Activated T-cell treated with anti-CD3 and anti-CD28 coated beads, Interleukin-2, amount 50 U/mL, for 24 hours (primary cell): Measurements from ENCODE around the gene NFKBIA.
"Not testable (repeated sequence)": the region's sequence is repeated elsewhere in the genome, so short reads cannot be mapped to it uniquely, and the experiment has no call there.

Source experiments
- DNase-seq: peaks from one replicate; pipeline ENCODE4 v3.0.0-alpha.2; 2020
- H3K27ac Mint-ChIP-seq: 2 replicates; pipeline ENCODE4 v1.8.0; 2020; ENCODE audit warnings: mild to moderate bottlenecking, mixed read lengths
- H3K27me3 Mint-ChIP-seq: 2 replicates; pipeline ENCODE4 v1.8.0; 2020; ENCODE audit warnings: mixed read lengths
- H3K36me3 Mint-ChIP-seq: 2 replicates; pipeline ENCODE4 v1.8.0; 2020; ENCODE audit warnings: low read depth, mixed read lengths
- H3K4me1 Mint-ChIP-seq: 2 replicates; pipeline ENCODE4 v1.8.0; 2020; ENCODE audit warnings: low read depth, mixed read lengths
- H3K4me3 Mint-ChIP-seq: 2 replicates; pipeline ENCODE4 v1.8.0; 2020; ENCODE audit warnings: mild to moderate bottlenecking, moderate library complexity, mixed read lengths
- H3K9me3 Mint-ChIP-seq: 2 replicates; pipeline ENCODE4 v1.8.0; 2020; ENCODE audit warnings: mixed read lengths

NFKBIA gene

GRCh38 chr14:35404449-35405303 lies at the start of gene NFKBIA:
NFKBIA (minus strand) TSS chr14:35404749; CDS start chr14:35404644, 105 bp downstream.
- Mint-ChIP-seq H3K9me3 (no peaks in the 10 kb centered on the region), H3K4me3 (peak within 1 kb of the TSS; percentile 99), H3K27ac (peak within 1 kb of the TSS; percentile 100), H3K27me3 (no peaks in the 10 kb centered on the region), H3K36me3 (peaks cover 45% of the 10 kb centered on the region), H3K4me1 (peaks cover 56% of the 10 kb centered on the region)
- peak; percentile 98 for DNase-seq

- peaks cover 4% of the 10 kb centered on the region for H3K9me3 Mint-ChIP-seq
- H3K4me1 Mint-ChIP-seq: no peaks in the 10 kb centered on the region
- no peak overlapping the region for H3K4me3 Mint-ChIP-seq
- no peak for DNase-seq
- no peak overlapping the region for H3K27ac Mint-ChIP-seq
- no peaks in the 10 kb centered on the region for H3K27me3 Mint-ChIP-seq
- H3K36me3 Mint-ChIP-seq: no peaks in the 10 kb centered on the region
Measured at GRCh38 chr14:35446450-35446849, 41.9 kb upstream of the NFKBIA start.

- H3K4me3 Mint-ChIP-seq: no peak overlapping the region
- no peaks in the 10 kb centered on the region for H3K36me3 Mint-ChIP-seq
- no peaks in the 10 kb centered on the region for H3K4me1 Mint-ChIP-seq
- no peak overlapping the region for H3K27ac Mint-ChIP-seq
- no peak for DNase-seq
- H3K9me3 Mint-ChIP-seq: peaks cover 4% of the 10 kb centered on the region
- H3K27me3 Mint-ChIP-seq: no peaks in the 10 kb centered on the region
Measured at GRCh38 chr14:35444104-35444503, 39.6 kb upstream of the NFKBIA start.

- H3K27me3 Mint-ChIP-seq: no peaks in the 10 kb centered on the region
- H3K4me3 Mint-ChIP-seq: no peak overlapping the region
- peaks cover 4% of the 10 kb centered on the region for H3K9me3 Mint-ChIP-seq
- H3K4me1 Mint-ChIP-seq: no peaks in the 10 kb centered on the region
- H3K27ac Mint-ChIP-seq: no peak overlapping the region
- no peaks in the 10 kb centered on the region for H3K36me3 Mint-ChIP-seq
- DNase-seq: no peak
Measured at GRCh38 chr14:35441160-35441559, 36.6 kb upstream of the NFKBIA start.

- H3K27me3 Mint-ChIP-seq: no peaks in the 10 kb centered on the region
- H3K4me3 Mint-ChIP-seq: no peak overlapping the region
- no peak for DNase-seq
- peaks cover 9% of the 10 kb centered on the region for H3K4me1 Mint-ChIP-seq
- H3K9me3 Mint-ChIP-seq: peaks cover 4% of the 10 kb centered on the region
- no peak overlapping the region for H3K27ac Mint-ChIP-seq
- no peaks in the 10 kb centered on the region for H3K36me3 Mint-ChIP-seq
Measured at GRCh38 chr14:35438910-35439713, 34.6 kb upstream of the NFKBIA start.

GRCh38 chr14:35438492-35438891 lies 33.9 kb upstream of the NFKBIA start:
- DNase-seq, H3K36me3 Mint-ChIP-seq, H3K27me3 Mint-ChIP-seq, H3K27ac Mint-ChIP-seq, H3K9me3 Mint-ChIP-seq, H3K4me3 Mint-ChIP-seq, H3K4me1 Mint-ChIP-seq: not testable (repeated sequence)

GRCh38 chr14:35435177-35435576 lies 30.6 kb upstream of the NFKBIA start:
- DNase-seq: no peak
- H3K4me1 Mint-ChIP-seq: peaks cover 10% of the 10 kb centered on the region
- H3K27me3 Mint-ChIP-seq: no peaks in the 10 kb centered on the region
- no peak overlapping the region for H3K4me3 Mint-ChIP-seq
- H3K9me3 Mint-ChIP-seq: no peaks in the 10 kb centered on the region
- H3K36me3 Mint-ChIP-seq: no peaks in the 10 kb centered on the region
- peak overlapping the region; percentile 52 for H3K27ac Mint-ChIP-seq

- H3K9me3 Mint-ChIP-seq: no peaks in the 10 kb centered on the region
- H3K27ac Mint-ChIP-seq: no peak overlapping the region
- H3K4me1 Mint-ChIP-seq: peaks cover 14% of the 10 kb centered on the region
- H3K36me3 Mint-ChIP-seq: no peaks in the 10 kb centered on the region
- H3K27me3 Mint-ChIP-seq: no peaks in the 10 kb centered on the region
- no peak overlapping the region for H3K4me3 Mint-ChIP-seq
- no peak for DNase-seq
Measured at GRCh38 chr14:35433826-35434225, 29.3 kb upstream of the NFKBIA start.

GRCh38 chr14:35430459-35431199 lies 26.1 kb upstream of the NFKBIA start:
- no peaks in the 10 kb centered on the region for H3K36me3 Mint-ChIP-seq
- no peak overlapping the region for H3K4me3 Mint-ChIP-seq
- no peak for DNase-seq
- peaks cover 25% of the 10 kb centered on the region for H3K4me1 Mint-ChIP-seq
- no peaks in the 10 kb centered on the region for H3K27me3 Mint-ChIP-seq
- no peak overlapping the region for H3K27ac Mint-ChIP-seq
- H3K9me3 Mint-ChIP-seq: no peaks in the 10 kb centered on the region

- Mint-ChIP-seq H3K27ac (no peak overlapping the region), H3K4me3 (no peak overlapping the region), H3K9me3 (no peaks in the 10 kb centered on the region), H3K27me3 (no peaks in the 10 kb centered on the region), H3K36me3 (no peaks in the 10 kb centered on the region), H3K4me1 (peaks cover 19% of the 10 kb centered on the region)
- no peak for DNase-seq
Measured at GRCh38 chr14:35429951-35430350, 25.4 kb upstream of the NFKBIA start.

- H3K27me3 Mint-ChIP-seq: no peaks in the 10 kb centered on the region
- peaks cover 29% of the 10 kb centered on the region for H3K4me1 Mint-ChIP-seq
- H3K4me3 Mint-ChIP-seq: no peak overlapping the region
- H3K27ac Mint-ChIP-seq: no peak overlapping the region
- H3K36me3 Mint-ChIP-seq: no peaks in the 10 kb centered on the region
- DNase-seq: no peak
- H3K9me3 Mint-ChIP-seq: no peaks in the 10 kb centered on the region
Measured at GRCh38 chr14:35425850-35426249, 21.3 kb upstream of the NFKBIA start.

GRCh38 chr14:35423621-35424020 lies 19.1 kb upstream of the NFKBIA start:
- H3K36me3 Mint-ChIP-seq: no peaks in the 10 kb centered on the region
- H3K27me3 Mint-ChIP-seq: no peaks in the 10 kb centered on the region
- no peak overlapping the region for H3K27ac Mint-ChIP-seq
- H3K9me3 Mint-ChIP-seq: no peaks in the 10 kb centered on the region
- H3K4me3 Mint-ChIP-seq: no peak overlapping the region
- H3K4me1 Mint-ChIP-seq: peaks cover 32% of the 10 kb centered on the region
- DNase-seq: no peak

GRCh38 chr14:35420036-35420811 lies 15.7 kb upstream of the NFKBIA start:
- no peak for DNase-seq
- Mint-ChIP-seq H3K27ac (no peak overlapping the region), H3K4me3 (no peak overlapping the region), H3K36me3 (no peaks in the 10 kb centered on the region), H3K9me3 (no peaks in the 10 kb centered on the region), H3K27me3 (no peaks in the 10 kb centered on the region), H3K4me1 (peaks cover 51% of the 10 kb centered on the region)

GRCh38 chr14:35419429-35419841 lies 14.9 kb upstream of the NFKBIA start:
- no peaks in the 10 kb centered on the region for H3K36me3 Mint-ChIP-seq
- H3K27me3 Mint-ChIP-seq: no peaks in the 10 kb centered on the region
- no peak overlapping the region for H3K4me3 Mint-ChIP-seq
- H3K9me3 Mint-ChIP-seq: no peaks in the 10 kb centered on the region
- no peak overlapping the region for H3K27ac Mint-ChIP-seq
- no peak for DNase-seq
- peaks cover 58% of the 10 kb centered on the region for H3K4me1 Mint-ChIP-seq
